Natural killer cell (primary cell): Measurements from ENCODE around the gene CCDC182. TPM values are rescaled to one million over a fixed set of nuclear protein-coding genes. Genes with fewer than 3 reads are reported as not detected.
A peak's percentile ranks its signal among the peaks of the same experiment; 100 is the strongest.

Source experiments
- ATAC-seq, 3 donors: fragments of 150-1000 bp in 2 of 3; fragments of 200-7000 bp in 1 of 3; cut with Tn5 transposase; 1 replicate in 1 of 3; 2 replicates in 2 of 3; pipeline ENCODE4 v1.10.0; 2021; ENCODE audit warnings: mild to moderate bottlenecking in 2 of 3, moderate library complexity in 2 of 3
- DNase-seq, 2 donors: peaks; one replicate each; pipeline versions ENCODE4 v3.0.0 to v3.0.0-alpha.2; 2013 to 2021; ENCODE audit warnings: mixed read lengths in 1 of 2
- H3K27ac ChIP-seq: one replicate; pipeline ENCODE4 v1.5.1; 2013; ENCODE audit warnings: mild to moderate bottlenecking, low read length
- H3K27me3 ChIP-seq: one replicate; pipeline ENCODE4 v1.6.1; 2013; ENCODE audit warnings: low read length; ENCODE audit not compliant: control insufficient read depth, insufficient read depth
- H3K36me3 ChIP-seq: one replicate; pipeline ENCODE4 v1.6.1; 2013; ENCODE audit warnings: low read length; ENCODE audit not compliant: control insufficient read depth, insufficient read depth
- H3K4me1 ChIP-seq: one replicate; pipeline ENCODE4 v1.6.1; 2013; ENCODE audit warnings: low read length; ENCODE audit not compliant: control insufficient read depth, insufficient read depth
- H3K4me3 ChIP-seq: one replicate; pipeline ENCODE4 v1.5.1; 2013; ENCODE audit warnings: low read length
- H3K9me3 ChIP-seq: one replicate; pipeline ENCODE4 v1.6.1; 2013; ENCODE audit warnings: low read length; ENCODE audit not compliant: control insufficient read depth, insufficient read depth
- H3K27ac Mint-ChIP-seq, 2 donors: one replicate each; pipeline ENCODE4 v1.8.0; 2022; ENCODE audit warnings: mild to moderate bottlenecking in 2 of 2, mixed read lengths in 2 of 2, moderate library complexity in 1 of 2
- H3K27me3 Mint-ChIP-seq, 2 donors: one replicate each; pipeline ENCODE4 v1.8.0; 2022; ENCODE audit warnings: low read depth in 2 of 2, mixed read lengths in 2 of 2
- H3K36me3 Mint-ChIP-seq: one replicate; pipeline ENCODE4 v1.8.0; 2022; ENCODE audit warnings: mixed read lengths
- H3K4me1 Mint-ChIP-seq, 2 donors: one replicate each; pipeline ENCODE4 v1.8.0; 2022; ENCODE audit warnings: mixed read lengths in 2 of 2
- H3K4me3 Mint-ChIP-seq: one replicate; pipeline ENCODE4 v1.8.0; 2022; ENCODE audit warnings: mild to moderate bottlenecking, moderate library complexity, mixed read lengths
- H3K9me3 Mint-ChIP-seq, 2 donors: one replicate each; pipeline ENCODE4 v1.8.0; 2022; ENCODE audit warnings: mixed read lengths in 2 of 2
- WGBS: methylation state at CpG from one replicate; pipeline ENCODE4 v1.1.7; 2013; ENCODE audit warnings: missing lambda C conversion rate; ENCODE audit not compliant: insufficient coverage; 5-methylcytosine and 5-hydroxymethylcytosine counted together
- intact Hi-C: fragments of 100-400 bp; cut with micrococcal nuclease; formaldehyde crosslinking; loops from one replicate; pipeline ENCODE4 v1.14.2; 2022
- total RNA-seq, 4 donors: library from RNA; stranded (reverse); fragments of 120-200 nt in 1 of 4; gene quantifications; one replicate each; pipeline versions ENCODE4 v1.2.3 to v1.2.4, GENCODE V29; 2013 to 2022
- TF ChIP-seq, protein P1 (sequence below): fragments of 200-600 bp; IDR thresholded peaks from one replicate; pipeline ENCODE4 v1.8.0; 2022; ENCODE audit warnings: antibody characterized with exemption

The CCDC182 gene
- total RNA-seq, 3 donors from 2014 or later (not counting 1 experiment from before 2014, with no cell fraction given): not detected

DNA sequence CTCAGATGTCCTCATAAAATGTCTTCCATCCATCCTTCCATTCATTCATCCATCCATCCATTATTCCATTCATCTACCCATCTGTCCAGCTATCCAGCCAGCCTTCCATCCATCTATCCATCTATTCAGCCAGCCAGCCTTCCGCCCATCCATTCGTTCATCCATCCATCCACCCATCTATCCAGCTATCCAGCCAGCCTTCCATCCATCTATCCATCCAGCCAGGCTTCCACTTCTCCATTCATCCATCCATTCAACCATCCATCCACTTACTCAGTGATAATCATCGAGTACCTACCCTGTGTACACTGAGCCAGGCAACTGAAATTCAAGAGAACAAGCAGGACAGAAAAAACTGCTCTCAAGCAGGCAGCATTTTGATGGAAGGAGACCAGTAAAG, 4.6 kb upstream of the CCDC182 start:
- H3K36me3 ChIP-seq: no peaks in the 10 kb centered on the region
- no peaks in the 10 kb centered on the region for H3K36me3 Mint-ChIP-seq
- TF ChIP-seq, protein P1, sequence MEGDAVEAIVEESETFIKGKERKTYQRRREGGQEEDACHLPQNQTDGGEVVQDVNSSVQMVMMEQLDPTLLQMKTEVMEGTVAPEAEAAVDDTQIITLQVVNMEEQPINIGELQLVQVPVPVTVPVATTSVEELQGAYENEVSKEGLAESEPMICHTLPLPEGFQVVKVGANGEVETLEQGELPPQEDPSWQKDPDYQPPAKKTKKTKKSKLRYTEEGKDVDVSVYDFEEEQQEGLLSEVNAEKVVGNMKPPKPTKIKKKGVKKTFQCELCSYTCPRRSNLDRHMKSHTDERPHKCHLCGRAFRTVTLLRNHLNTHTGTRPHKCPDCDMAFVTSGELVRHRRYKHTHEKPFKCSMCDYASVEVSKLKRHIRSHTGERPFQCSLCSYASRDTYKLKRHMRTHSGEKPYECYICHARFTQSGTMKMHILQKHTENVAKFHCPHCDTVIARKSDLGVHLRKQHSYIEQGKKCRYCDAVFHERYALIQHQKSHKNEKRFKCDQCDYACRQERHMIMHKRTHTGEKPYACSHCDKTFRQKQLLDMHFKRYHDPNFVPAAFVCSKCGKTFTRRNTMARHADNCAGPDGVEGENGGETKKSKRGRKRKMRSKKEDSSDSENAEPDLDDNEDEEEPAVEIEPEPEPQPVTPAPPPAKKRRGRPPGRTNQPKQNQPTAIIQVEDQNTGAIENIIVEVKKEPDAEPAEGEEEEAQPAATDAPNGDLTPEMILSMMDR: no peak
- no peak overlapping the region for H3K27ac ChIP-seq
- WGBS: 78% methylated on average over 3 of the region's 3 CpGs
- no peaks in the 10 kb centered on the region for H3K9me3 ChIP-seq
- H3K4me3 ChIP-seq: no peak overlapping the region
- H3K4me3 Mint-ChIP-seq: no peak overlapping the region
- H3K4me1 Mint-ChIP-seq: peaks cover 7 to 15% of the 10 kb centered on the region in 2 donors
- intact Hi-C loops: no loop called here
- DNase-seq (no peak), ATAC-seq (no peak)
- no peaks in the 10 kb centered on the region for H3K9me3 Mint-ChIP-seq
- H3K27me3 Mint-ChIP-seq: peaks cover 11 to 25% of the 10 kb centered on the region in 2 donors
- H3K27me3 ChIP-seq: no peaks in the 10 kb centered on the region
- peaks cover 15% of the 10 kb centered on the region for H3K4me1 ChIP-seq
- H3K27ac Mint-ChIP-seq: peak overlapping the region in 1 of 2 donors; percentile 15

DNA sequence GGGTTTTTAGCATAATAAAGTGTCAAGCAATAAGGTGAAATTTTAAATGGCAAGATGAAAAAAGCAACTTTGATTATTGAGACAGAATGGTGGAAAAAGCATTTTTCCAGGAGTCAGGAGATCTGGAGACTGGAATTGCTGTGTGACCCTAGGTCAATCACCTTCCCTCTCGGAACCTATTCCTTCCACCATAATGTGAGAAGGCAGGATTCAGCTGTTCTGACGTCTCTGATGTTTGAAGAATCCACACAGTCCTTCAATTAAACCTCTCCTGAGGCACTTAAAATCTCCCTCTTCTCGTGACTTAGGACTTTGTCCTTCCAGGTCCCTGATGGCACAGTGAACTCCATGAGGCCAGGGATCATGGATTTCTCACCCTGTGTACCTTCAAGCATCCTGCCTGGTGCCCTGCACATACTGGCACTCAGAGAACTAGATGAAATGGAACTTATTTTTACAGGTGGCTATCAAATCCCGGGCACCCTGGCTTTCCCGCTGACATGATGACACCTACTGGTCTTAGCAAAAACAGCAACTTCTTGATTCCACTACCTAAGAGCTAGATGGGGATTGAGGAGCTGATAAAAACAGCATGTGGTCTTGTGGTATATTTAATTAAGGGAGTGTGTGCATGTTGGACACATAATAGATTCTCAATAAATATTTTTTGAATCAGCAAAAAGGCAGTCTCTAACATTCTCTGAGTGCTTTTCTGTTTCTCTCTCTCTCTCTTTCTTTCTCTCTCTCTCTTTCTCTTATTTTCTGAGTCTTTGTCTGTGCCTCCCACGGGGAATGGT, 2.3 kb upstream of the CCDC182 start:
- ATAC-seq (peak; percentile 40 to 73 (median 68)), DNase-seq (peak in 1 of 2 donors; percentile 78)
- Mint-ChIP-seq H3K27ac (no peak overlapping the region), H3K27me3 (peaks cover 16 to 25% of the 10 kb centered on the region in 2 donors), H3K4me1 (peaks cover 7 to 15% of the 10 kb centered on the region in 2 donors), H3K9me3 (no peaks in the 10 kb centered on the region), H3K36me3 (no peaks in the 10 kb centered on the region), H3K4me3 (no peak overlapping the region)
- Histone ChIP-seq H3K36me3 (no peaks in the 10 kb centered on the region), H3K9me3 (no peaks in the 10 kb centered on the region), H3K4me1 (peaks cover 15% of the 10 kb centered on the region), H3K4me3 (no peak overlapping the region), H3K27ac (no peak overlapping the region), H3K27me3 (no peaks in the 10 kb centered on the region)
- 44% methylated on average over 6 of the region's 6 CpGs for WGBS
- intact Hi-C loops: loop anchor here (1.0 to 2.0 kb wide), 2 partner anchors 504 to 617 kb away; no protein-coding TSS in a partner anchor
- TF ChIP-seq, protein P1: peak; percentile 69

DNA sequence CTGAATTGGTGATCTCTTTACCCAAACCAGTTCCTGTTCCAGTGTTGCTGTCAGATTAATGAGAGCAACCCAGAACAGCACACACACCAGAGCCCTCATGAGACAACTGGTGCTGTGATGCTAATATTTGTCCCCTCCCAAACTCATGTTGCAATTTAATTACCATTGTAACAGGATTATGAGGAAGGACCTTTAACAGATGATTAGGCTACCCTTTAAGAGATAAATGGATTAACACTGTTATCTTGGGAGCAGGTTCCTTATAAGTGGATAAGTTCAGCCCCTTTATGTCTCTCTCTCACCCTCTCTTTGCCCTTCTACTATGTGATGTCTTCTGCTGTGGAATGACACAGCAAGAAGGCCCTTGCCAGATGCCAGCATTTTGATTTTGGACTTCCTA, 1.1 kb upstream of the CCDC182 start:
- TF ChIP-seq, protein P1: no peak
- no peak for ATAC-seq
- Histone ChIP-seq H3K27ac (no peak overlapping the region), H3K27me3 (no peaks in the 10 kb centered on the region), H3K4me3 (no peak overlapping the region), H3K4me1 (peaks cover 15% of the 10 kb centered on the region), H3K36me3 (no peaks in the 10 kb centered on the region), H3K9me3 (no peaks in the 10 kb centered on the region)
- Mint-ChIP-seq H3K27me3 (peaks cover 17 to 25% of the 10 kb centered on the region in 2 donors), H3K4me3 (no peak overlapping the region), H3K36me3 (no peaks in the 10 kb centered on the region), H3K4me1 (peaks cover 7 to 15% of the 10 kb centered on the region in 2 donors), H3K9me3 (no peaks in the 10 kb centered on the region), H3K27ac (no peak overlapping the region)
- intact Hi-C loops: loop anchor here (2.0 kb wide), 1 partner anchor 615 kb away; no protein-coding TSS in a partner anchor
- DNase-seq: no peak
